ENCODE measurements around the gene STX18. TPM values are rescaled to one million over a fixed set of nuclear protein-coding genes. Genes with fewer than 3 reads are reported as not detected.

Gene STX18
- total RNA-seq, 1 donor, result 32.2 TPM

DNA sequence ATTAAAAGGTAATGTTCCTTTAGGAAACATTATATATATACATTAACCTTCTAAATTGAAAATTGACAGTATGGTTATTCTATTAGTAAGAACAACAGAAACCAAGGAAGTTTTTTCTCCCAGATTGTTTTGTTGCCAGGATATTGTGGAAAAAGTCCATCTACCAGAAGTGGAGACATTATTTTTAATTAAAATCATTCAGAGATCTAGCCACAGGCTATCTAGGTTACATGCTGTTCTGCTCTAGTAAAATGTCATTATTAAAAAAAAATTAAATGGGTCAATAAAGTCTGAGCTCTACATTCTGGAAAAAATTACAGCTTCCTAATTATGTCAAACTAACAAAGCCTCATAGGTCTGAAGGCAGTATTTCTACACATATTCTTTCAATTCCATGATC, 80.7 kb downstream of the STX18 start:
- TF ChIP-seq, protein P1, sequence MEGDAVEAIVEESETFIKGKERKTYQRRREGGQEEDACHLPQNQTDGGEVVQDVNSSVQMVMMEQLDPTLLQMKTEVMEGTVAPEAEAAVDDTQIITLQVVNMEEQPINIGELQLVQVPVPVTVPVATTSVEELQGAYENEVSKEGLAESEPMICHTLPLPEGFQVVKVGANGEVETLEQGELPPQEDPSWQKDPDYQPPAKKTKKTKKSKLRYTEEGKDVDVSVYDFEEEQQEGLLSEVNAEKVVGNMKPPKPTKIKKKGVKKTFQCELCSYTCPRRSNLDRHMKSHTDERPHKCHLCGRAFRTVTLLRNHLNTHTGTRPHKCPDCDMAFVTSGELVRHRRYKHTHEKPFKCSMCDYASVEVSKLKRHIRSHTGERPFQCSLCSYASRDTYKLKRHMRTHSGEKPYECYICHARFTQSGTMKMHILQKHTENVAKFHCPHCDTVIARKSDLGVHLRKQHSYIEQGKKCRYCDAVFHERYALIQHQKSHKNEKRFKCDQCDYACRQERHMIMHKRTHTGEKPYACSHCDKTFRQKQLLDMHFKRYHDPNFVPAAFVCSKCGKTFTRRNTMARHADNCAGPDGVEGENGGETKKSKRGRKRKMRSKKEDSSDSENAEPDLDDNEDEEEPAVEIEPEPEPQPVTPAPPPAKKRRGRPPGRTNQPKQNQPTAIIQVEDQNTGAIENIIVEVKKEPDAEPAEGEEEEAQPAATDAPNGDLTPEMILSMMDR (IDR thresholded peaks at IDR 0.05; ENCODE audit: insufficient read depth, low read length), result no peak

DNA sequence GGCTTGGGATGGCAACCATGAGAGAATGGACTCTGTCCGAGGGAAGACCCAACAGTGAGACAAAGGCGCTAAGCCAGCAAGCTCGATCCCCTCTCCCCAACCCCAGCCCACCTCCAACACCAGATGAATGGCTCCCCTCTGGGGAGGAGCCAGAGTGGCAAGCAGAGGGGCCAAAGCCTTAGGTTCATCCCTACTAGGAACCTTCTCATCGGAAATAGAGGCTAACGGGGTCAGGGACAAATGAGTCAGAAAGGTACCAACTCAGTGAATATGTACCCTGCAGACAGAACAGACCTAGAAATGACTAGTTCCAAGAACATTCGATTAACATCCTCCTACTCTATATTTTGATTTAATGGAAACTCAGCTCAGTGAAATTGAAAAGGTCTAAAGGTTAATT, 81.1 kb downstream of the STX18 start:
- no peak for DNase-seq (ENCODE audit: low read depth)
- H3K4me3 ChIP-seq (ENCODE audit: low read depth, low read length), result no peak overlapping the region
- TF ChIP-seq, protein P1 (IDR thresholded peaks at IDR 0.05; ENCODE audit: insufficient read depth, low read length), result no peak

More for the DNA sequence above, 80.7 kb downstream of the STX18 start:
- no peak for DNase-seq (ENCODE audit: low read depth)
- H3K4me3 ChIP-seq (ENCODE audit: low read depth, low read length), result no peak overlapping the region

DNA sequence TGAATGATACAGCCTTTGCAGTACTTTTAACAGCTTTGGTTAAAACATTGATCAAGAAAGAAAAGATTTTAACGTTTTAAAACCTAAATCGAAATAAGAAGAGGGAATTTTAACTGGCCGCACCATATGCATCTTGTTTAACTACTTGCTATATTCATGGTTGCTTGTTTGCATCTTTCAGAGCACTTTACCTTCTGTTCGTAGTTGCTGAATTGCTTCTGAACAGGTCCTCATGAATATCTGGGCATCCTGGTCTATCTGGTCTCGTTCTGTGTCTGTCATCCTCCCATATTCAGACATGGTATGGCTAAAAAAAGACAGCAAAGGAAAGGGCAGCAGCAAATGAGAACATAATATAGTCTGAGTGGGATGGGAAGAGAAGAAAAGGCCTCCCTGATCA, 82.7 kb downstream of the STX18 start:
- TF ChIP-seq, protein P1 (IDR thresholded peaks at IDR 0.05; ENCODE audit: insufficient read depth, low read length), result no peak
- no peak for DNase-seq (ENCODE audit: low read depth)
- no peak overlapping the region for H3K4me3 ChIP-seq (ENCODE audit: low read depth, low read length)

DNA sequence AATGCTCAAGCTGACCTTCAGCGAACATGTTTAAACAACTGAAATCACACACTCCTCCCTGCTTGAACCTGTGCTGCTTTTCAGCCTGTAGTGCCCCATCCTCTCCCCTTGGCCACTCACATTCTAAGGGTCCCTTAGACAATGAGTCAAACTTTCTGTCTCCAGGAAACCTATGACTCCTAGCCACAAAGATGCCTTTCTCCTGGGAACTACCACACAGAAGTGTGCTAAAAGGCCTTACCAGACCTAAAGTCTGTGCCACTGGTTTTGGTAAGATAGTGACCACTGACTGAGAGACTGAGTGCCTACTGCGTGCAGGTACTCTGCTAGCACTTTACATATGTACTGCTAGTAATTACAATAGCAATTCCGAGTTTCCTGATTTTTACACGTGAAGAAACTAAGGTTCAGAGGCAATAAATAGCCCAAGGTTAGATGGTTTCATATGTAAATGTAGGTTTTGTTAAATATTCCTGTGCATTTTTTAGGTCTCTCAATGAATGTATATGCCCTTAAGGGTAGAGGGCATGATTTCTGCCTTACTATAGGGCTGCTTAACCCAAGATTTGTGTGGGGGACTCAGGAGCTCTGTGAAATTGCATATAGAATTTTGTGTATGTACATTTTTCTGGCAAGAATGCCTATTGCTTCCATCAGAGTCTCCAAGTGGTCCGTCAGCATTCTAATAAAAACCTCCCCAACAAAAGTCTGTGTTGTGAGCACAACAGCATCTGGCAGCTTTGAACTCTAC, 83.9 kb downstream of the STX18 start:
- no peak for DNase-seq (ENCODE audit: low read depth)
- TF ChIP-seq, protein P1 (IDR thresholded peaks at IDR 0.05; ENCODE audit: insufficient read depth, low read length), result no peak
- H3K4me3 ChIP-seq (ENCODE audit: low read depth, low read length), result no peak overlapping the region

DNA sequence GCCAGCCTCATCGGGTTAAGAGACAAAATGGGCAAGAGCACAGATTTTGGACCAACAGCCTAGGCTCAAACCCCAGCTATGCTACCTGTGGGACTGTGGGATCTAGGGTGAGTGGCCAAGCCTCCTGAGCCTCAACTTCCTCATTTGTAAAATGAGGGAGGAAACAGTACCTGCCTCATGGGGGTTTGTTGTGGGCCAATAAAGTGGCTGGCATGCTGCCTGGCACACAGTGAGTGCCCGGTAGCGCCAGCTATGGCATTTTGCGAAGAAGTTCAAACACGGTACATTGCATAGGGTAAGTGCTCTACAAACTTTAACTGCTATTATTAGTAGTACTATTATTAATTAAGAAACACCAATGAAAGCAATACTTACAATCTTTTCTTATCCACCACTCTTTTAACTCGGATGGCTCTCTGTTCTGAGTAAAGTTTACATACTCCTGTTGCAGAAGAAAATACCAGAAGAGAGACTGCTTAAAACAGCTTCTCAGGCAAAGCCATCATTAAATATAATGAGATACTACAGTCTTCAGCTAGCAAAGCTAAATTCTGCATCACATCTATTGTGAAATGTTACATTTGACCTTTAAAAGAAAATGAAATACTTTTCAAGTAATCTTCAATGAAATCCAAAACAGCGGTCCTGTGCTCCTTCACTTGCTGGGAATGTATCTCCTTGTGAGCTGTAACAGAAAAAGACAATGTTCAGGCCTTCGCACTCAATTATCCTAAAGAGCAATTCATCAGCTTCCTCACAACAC, 84.9 kb downstream of the STX18 start:
- TF ChIP-seq, protein P1 (IDR thresholded peaks at IDR 0.05; ENCODE audit: insufficient read depth, low read length), result no peak
- no peak for DNase-seq (ENCODE audit: low read depth)
- H3K4me3 ChIP-seq (ENCODE audit: low read depth, low read length), result no peak overlapping the region

DNA sequence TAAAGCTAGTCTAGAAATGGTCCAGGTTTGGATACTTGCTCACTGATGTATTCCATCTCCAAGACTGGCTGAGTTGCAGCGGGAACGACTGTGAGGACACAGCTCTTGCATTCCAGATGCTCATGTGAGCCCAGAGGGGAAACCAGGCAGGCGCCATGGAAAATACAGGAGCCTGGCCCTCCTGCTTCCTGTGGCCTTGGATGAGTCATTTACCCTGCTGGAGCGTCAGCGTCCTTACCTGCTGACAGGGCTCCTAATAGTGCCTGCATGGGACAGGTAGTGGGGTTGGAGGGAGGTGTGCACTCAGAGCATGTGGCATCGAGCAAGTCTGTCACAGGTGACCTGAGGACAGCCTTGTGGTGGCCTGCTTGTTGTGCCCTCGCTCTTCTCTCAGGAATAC, 85.5 kb downstream of the STX18 start:
- TF ChIP-seq, protein P1 (IDR thresholded peaks at IDR 0.05; ENCODE audit: insufficient read depth, low read length), result no peak
- no peak for DNase-seq (ENCODE audit: low read depth)
- no peak overlapping the region for H3K4me3 ChIP-seq (ENCODE audit: low read depth, low read length)
